WI38 (cell line): Measurements from ENCODE around the gene IL18.

Experiments
- H3K4me3 ChIP-seq: 2 replicates; pipeline ENCODE4 v1.5.1; 2011; ENCODE audit warnings: low read depth, mild to moderate bottlenecking, control low read depth, low read length
- TF ChIP-seq, protein P1 (sequence below): IDR thresholded peaks from 2 replicates; pipeline ENCODE4 v1.5.1; 2012; ENCODE audit warnings: low read depth, mild to moderate bottlenecking, control low read depth, low read length

Gene IL18

GRCh38 chr11:112115386-112115785 is 48.5 kb downstream of the IL18 start:
- TF ChIP-seq, protein P1, sequence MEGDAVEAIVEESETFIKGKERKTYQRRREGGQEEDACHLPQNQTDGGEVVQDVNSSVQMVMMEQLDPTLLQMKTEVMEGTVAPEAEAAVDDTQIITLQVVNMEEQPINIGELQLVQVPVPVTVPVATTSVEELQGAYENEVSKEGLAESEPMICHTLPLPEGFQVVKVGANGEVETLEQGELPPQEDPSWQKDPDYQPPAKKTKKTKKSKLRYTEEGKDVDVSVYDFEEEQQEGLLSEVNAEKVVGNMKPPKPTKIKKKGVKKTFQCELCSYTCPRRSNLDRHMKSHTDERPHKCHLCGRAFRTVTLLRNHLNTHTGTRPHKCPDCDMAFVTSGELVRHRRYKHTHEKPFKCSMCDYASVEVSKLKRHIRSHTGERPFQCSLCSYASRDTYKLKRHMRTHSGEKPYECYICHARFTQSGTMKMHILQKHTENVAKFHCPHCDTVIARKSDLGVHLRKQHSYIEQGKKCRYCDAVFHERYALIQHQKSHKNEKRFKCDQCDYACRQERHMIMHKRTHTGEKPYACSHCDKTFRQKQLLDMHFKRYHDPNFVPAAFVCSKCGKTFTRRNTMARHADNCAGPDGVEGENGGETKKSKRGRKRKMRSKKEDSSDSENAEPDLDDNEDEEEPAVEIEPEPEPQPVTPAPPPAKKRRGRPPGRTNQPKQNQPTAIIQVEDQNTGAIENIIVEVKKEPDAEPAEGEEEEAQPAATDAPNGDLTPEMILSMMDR: no peak
- H3K4me3 ChIP-seq: no peak overlapping the region

DNA sequence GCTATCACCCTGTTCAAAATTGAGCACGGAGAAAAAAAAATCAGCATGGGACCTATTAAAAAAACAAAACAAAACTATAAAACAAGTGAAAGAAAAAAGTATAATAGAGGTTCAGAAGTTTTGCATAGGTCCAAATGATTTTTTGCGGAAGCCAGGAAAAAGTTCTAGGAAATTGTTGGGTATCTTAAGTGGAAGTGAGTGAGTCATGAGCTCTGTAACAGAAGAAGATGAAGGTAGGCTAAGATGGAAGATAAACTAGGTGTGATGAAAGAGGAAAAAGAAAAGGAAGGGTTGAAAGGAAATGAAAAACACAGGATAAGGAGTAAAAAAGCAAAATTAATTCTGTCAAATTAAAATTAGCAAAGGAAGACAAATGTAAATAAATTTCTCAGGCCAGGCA is 49.4 kb downstream of the IL18 start:
- no peak overlapping the region for H3K4me3 ChIP-seq
- TF ChIP-seq, protein P1: no peak

DNA sequence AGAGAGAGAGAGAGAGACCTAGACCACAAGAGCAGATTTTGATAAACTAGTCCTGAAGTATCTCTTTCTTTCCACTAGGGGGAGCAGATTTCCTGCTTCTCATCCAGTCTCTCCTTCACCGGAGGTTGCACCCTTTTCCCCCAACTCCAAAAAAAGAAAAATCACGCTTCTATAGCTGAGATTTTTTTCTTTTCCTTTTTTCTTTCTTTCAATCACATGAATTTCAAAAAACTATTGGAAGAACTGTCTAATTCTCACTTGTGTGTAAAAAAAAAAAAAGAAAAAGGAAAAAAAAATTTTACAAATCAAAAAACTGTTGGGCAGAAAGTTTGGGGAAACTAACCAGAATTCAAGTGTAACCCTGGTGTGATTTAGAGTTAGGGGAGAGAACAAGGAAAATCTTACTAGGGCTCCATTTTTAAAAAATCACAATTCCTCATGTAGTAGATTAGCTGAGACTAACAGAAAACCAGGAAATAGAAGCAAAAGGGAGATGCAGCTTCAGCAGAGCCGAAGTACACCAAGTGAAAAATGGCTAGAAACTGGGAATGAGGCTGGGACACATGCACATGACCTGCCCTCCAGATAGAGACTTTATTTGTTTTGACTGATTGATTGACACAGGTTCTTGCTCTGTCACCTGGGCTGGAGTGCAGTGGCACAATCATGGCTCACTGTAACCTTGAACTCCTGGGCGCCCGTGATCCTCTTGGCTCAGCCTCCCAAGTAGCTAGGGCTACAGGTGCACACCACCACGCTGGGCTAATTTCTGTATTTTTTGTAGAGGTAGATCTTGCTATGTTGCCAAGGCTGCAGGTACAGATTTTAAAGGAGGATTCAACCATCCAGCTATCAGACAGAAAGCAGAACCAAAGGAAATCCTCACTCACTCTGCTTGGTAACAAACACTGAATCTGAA is 50.1 kb downstream of the IL18 start:
- H3K4me3 ChIP-seq: no peak overlapping the region
- TF ChIP-seq, protein P1: peak; percentile 56

DNA sequence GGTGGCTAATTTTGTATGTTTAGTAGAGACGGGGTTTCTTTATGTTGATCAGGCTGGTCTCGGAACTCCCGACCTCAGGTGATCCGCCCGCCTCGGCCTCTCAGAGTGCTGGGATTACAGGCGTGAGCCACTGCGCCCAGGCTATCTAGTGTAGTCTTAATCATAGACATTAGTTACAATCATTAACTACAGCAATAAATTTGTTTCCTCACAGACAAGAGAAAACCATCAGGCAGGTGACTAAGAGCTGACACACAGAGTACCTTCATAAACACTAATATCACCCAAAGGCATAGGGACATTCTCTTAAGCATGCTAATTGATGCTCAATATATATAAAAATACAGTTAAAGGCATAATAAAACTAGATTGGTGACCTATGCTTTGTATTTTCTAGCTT is 57.8 kb downstream of the IL18 start:
- no peak overlapping the region for H3K4me3 ChIP-seq
- TF ChIP-seq, protein P1: no peak

GRCh38 chr11:112103446-112103845 is 60.4 kb downstream of the IL18 start:
- TF ChIP-seq, protein P1: no peak

DNA sequence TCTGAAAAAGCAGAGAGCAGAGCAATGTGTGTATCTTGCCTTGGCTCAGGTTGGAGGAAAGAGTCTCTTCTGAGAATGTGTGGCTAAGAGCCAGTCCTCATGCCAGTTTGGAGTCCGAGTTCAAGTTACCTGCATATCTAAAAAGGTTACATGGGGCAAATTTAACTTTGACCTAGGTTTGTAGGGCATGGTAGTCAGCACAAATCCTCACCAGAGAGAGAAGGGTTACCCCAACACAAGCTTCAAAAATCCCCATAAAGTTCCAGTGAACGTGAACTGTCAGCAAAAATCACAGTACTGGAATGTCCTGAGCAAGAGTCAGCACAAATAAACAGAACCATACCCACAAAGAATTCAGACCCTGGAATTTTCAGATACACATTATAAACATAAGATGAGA is 63.4 kb downstream of the IL18 start:
- TF ChIP-seq, protein P1: no peak
- no peak overlapping the region for H3K4me3 ChIP-seq

More at GRCh38 chr11:112103446-112103845, 60.4 kb downstream of the IL18 start:
- H3K4me3 ChIP-seq: no peak overlapping the region
